NCI-H446 treated with DMSO at 0.1 percent for 48 hours (cell line): ENCODE results near the gene CD81.

ENCODE experiments used
- DNase-seq: peaks from one replicate; lab custom pipeline; 2025; lab: John Stamatoyannopoulos, UW

CD81 gene

DNA sequence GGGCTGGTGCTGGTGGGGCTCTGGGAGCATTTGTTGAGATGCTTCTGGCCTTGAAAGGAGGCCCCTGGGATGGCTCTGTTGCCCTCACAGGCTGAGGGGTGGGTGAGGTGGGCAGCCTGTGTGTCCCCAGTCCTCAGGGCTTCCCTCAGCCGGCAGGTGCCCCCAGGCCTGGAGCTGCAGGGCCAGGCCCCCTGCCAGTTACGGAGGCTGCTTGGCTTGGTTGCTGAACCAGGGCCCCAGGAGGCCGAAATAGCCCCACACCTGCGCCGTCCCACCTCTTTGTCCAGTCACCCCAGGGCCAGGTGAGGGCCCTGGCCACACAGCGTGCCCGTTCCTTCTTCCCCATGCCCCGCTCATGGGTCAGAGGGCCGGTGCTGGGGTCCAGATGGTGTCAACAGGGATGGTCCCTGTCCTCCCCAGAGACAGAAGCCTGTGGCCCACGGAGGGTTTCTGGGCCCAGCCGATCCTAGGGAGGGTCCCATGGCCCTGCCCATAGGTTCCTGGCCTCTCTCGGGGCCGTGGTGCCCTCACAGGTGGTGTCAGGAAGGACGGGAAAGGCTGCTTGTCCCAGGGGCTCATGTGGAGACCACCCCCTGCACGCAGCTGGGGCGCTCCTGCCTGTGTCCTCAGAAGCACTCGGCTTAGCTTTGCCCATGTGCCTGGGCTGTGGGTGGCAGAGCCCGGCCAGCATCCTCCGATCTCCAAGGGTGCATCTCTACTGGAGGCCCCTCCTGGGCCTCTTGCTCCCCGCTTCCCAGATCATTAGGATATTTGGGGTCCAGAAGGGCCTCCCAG lies 14.3 kb downstream of the CD81 start:
- DNase-seq, result no peak

DNA sequence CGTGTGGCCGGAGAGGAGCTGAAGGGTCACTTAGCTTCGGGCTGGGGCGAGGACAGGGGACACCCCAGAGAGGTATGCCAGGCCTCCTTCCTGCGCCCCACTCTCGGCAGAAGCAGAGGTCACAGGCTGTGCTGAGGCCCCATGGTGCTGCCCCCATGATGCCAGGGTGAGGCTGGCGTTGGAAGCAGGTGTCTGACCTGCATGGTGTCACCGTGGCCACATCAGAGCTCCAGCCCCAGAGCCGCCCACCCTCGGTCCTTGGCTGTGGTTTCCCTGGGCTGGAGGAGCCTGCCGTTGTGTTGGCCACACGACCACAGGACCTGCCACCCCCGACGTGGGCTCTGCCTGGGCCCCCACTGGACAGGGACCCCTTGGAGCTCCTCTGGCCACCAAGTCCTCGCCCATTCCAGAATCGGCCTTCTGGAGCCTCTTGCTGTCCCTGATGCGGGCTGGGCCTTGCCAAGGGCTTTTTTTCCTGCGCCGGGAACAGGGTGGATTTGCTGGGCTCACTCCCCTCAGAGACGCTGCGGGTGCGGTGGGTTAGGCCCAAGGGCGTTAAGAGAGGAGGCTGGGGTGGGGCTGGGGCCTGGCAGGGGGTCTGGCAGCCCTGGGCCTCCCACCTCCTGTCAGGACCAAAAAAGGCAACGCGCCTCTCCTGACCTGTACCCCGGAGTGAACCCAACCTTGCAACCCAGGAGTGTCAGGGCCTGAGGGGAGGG lies 15.3 kb downstream of the CD81 start:
- DNase-seq, result no peak

DNA sequence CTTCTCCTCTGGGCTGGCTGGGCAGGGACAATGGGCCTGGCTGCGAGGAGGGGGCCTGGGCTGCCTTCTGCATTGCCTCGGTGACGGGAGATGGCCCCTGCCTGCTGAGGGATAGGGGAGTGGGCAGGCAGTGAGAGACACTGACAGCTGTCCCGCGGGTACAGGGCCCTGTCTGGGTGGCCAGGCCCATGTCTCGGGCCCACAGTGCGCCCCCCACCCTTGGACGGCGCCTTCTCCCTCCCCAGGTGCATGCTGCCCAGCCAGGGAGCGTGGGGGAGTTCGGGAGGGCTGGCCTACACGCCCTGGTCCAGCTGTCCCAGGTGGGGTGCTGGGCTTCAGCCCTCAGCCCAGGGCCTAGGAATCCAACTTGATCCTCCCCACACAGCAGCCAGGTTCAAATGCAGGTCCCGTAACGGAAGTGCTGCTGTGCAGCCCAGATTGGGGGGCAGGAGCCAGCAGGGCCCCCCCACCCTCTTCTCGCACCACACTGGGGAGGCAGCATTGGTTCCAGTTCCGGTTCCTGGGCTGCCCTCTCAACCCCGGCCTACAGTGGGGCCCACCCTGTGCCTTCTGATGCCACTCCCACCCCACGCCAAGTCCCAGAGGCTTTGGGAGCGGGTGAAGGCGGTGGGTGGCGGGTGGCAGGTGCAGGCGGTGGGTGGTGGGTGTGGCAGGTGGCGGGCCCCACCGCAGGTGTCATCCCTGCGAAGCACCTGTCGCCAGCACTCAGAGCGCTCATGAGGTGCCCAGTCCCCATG lies 16.2 kb downstream of the CD81 start:
- no peak for DNase-seq

DNA sequence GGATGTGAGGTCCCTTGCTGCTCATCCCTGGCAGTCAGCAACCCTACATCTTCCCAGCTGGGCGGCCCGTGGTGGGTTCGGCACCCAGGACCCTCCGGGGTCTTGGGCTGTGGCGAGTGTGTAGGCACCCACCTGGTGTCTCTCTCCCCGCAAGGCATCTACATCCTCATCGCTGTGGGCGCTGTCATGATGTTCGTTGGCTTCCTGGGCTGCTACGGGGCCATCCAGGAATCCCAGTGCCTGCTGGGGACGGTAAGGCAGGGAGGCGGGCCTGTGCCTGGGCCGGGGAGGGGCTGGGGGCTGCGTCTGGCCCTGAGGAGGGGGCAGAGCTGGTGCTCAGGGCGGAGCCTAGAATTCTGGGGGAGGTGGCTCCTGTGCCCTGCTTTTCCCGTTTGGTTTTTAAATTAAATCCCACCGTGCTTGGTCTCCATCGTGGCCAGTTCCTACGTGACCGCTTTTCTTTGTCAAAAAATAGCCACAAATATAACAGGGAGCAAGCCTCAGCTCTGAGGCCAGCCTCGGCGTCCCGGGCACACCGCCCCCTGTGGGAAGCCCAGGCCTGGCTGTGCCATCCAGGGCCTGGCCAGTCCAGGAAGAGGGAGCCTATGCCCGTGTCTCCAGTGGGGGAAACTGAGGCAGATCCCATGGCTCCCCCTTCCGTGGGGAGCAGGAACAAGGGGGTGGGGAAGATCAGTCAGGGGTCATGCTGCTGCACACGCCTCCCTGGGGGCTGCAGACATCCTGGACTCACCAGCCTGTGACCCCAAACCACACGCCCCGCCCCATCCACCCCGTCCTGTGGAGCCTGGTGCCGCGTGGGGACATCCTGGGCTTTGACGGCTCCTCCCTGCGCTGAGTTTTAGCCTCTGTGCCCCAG lies 17.1 kb downstream of the CD81 start:
- DNase-seq, result no peak

DNA sequence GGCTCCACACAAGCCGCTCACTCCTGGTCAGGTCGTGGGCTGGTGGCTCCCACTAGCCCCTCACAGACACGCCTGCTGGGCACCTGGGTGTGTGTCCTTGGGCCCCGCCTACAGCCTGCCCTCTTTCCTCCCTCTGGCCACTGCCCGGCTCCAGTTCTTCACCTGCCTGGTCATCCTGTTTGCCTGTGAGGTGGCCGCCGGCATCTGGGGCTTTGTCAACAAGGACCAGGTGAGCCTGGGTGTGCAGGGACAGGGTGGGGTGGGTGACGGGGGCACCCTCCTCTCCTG lies 17.7 kb downstream of the CD81 start:
- DNase-seq, result no peak

DNA sequence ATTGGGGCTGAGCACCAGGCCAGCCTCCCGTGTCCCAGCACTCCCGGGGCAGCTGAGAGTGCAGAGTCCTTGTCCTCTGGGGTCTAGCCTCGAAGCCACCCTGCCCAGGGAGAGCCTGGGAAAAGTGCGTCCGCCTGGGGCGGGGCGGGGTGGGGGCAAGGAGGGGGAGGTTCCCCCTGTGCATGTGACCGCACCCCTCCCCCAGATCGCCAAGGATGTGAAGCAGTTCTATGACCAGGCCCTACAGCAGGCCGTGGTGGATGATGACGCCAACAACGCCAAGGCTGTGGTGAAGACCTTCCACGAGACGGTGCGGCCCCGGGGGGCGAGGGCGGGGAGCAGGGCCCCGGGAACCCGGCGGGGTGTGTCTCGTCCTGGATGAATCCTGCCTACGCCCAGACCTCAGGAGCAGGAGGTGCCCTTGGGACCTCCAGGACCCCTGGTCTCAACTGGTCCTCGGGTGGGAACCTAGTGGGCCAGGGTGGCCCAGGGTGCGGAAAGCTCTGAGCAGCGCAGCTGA lies 18.2 kb downstream of the CD81 start:
- DNase-seq, result no peak

DNA sequence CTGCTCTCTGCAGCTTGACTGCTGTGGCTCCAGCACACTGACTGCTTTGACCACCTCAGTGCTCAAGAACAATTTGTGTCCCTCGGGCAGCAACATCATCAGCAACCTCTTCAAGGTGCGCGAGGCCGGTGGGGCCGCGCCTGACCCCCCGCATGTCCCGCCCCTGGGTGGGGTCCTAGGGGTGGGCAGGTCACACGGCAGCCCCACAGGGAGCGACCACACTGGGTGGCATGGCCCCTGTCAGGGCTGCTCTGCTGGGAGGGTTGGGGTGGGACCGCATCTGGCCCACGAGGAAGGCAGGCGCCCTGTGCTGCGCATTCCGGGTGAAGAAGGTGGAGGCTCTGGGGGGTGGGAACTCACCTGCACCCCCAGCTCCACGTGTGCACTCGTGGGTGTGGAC lies 18.7 kb downstream of the CD81 start:
- DNase-seq, result no peak

DNA sequence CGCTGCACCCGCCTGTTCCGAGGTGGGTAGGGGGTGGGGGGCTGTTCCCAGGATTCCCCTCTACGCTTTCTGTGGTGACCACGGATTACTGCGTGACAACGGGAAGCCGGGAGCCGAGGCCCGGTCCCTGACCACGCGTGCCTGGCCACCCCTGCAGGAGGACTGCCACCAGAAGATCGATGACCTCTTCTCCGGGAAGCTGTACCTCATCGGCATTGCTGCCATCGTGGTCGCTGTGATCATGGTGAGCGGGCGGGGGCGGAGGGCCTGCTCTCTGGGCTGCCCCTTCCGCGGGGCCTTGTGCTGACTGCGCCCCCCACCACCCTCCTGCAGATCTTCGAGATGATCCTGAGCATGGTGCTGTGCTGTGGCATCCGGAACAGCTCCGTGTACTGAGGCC lies 19.4 kb downstream of the CD81 start:
- no peak for DNase-seq

DNA sequence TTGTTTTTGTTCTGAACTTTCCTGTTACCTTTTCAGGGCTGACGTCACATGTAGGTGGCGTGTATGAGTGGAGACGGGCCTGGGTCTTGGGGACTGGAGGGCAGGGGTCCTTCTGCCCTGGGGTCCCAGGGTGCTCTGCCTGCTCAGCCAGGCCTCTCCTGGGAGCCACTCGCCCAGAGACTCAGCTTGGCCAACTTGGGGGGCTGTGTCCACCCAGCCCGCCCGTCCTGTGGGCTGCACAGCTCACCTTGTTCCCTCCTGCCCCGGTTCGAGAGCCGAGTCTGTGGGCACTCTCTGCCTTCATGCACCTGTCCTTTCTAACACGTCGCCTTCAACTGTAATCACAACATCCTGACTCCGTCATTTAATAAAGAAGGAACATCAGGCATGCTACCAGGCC lies 19.9 kb downstream of the CD81 start:
- DNase-seq, result no peak

DNA sequence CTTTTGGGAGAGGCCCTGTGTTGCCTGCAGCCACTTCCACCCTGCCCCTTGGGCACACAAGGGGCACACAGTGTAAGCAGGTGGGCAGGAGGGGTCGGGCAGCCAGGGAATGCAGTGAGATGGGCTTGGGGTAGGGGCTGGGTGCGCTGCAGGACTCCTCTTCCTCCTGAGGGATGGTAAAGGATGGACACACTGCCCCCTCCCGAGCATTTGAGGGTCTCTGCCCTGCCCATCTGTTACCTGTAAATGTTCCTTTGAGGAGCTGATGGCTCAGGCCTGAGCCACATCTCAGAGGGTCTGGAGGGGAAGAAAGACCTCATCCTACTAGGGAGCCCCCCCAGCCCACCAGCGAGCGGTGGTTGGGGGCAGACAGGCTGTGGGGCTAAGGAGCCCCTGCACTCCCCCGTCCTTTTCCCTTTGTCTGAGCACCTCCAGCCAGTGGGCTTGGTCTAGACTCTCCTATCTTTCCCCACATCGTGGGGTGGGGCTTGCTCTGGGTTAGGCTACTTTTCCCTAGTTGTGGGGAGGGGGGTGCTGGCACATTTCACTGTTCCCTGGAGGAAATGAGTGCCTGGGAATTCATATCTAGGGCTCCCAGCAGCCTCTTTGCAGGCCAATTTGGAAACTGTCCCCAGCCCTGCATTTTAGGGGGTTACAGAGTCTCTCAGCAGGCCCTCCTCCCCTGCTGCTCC lies 21.7 kb downstream of the CD81 start:
- DNase-seq, result no peak

DNA sequence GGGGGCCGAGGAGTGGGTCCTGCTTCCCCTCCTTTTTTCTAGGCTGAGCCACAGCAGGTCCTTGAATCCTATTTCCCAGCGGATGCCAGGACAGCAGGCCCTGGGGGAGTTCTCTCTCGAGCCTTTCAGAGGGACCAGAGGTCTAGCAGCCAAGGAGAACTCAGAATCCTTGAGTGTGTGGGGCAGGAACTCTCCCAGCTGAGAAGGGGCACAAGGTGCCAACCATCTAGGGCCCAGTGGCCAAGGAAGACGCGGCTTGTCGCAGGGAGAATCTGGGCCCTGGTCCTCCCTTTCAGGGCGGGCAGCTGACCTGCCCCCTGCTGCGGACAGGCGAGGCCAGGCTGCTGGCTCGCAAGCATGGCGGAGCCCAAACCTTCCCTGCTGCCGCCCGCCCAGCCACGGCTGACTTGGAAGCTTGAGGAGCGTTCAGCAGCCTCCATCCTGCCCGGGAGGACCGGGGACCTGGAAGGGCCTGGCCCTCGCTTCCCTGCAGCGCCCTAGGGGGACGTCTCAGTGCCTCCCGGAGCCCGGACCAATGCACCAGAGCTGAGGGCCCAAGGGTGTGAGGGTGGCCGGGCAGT lies 22.5 kb downstream of the CD81 start:
- DNase-seq, result no peak

DNA sequence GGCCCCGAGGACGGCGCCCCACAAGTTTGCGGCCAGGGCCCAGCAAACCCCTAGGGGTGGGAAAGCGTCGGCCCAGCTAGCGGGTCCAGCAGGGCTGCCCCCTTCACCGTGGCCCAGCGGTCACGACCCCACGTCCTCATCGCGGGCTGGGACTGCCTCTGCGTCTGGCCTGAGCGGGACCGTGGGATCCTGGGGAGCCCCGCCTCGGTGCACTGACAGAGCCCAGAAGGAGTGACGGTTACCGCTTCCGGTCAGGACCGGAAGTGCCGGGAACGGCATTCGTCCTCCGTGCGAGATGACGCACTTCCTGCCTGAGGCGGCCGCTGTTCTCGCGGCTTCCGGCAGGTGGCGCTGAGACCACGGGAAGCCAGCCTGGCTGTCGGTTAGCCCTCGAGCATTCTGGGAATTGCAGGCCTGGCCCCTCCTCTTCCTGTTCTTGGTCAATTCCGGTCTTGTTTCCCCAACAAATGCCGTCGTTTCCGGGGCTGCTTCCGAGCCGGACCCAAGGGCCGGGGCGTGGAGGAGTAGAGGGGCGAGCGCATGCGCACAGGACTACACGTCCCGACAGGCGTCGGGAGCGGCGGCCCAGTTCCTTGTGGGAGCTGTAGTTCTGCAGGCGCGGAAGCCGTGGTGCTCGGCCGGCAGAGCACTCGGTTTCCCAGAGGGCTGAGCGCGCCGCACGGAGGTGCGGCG lies 23.1 kb downstream of the CD81 start, which contains the start of gene TSSC4:
TSS of gene TSSC4 (plus strand) at position 682 of the 693 bp plus-strand sequence. CDS start 1,884 bp downstream, outside the sequence.
- DNase-seq, result peak; percentile 100

DNA sequence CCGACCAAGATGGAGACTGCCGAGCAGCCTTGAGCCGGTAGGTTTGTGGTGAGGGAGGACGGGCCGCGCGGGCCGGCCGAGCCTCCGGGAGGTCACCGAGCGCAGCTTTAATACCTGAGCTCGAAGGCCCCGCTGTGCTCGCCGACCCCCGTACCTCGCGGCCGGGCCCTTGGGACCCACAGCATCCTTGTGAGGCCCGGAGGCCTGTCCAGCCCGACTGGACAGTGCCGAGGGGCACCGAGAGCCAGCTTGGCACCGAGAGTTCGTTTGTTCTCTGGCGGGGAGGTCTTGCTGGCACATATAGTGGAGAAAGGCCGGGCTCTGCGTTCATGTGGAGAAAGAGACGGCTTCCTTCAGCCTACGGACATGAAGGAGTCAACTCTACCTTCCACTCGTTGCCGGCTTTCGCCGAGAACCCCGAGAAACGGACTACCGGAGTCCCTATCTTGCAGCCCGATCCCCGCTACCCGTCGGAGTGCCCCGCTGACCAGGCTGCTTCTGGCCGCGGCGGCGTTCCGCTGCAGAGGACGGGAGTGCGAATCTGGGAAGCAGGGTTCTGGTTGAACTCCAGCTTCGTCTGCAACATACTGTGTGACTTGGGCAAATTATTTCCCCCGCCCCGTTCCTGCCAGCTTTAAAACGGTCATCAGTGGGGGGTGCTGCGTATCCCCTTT lies 23.8 kb downstream of the CD81 start:
- no peak for DNase-seq

DNA sequence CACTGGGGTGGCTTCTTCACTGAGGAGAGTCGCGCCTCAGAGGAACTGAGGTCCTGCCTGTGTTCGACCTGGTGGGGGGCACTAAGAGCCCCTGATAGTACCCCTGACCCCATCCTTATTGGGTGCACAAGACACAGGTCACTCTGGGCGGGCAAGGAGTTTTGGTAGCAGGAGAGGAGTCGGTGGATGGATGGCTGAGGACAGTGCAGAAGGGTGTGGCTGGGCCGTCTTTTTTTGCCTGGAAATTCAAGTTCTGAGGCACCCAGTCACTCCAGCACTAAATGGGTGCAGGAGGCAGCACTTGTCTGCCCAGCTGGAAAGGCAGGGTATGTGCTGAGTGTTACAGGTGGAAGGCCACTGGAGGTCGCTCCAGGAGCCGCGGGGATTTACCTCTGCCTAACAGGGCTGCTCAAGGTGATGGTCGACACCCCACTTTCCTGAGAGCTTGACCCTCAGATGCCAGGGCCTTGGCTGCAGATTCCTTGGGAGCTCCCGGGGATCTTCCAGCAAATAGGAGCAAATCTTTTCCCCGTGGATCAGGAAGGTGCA lies 24.4 kb downstream of the CD81 start:
- no peak for DNase-seq

DNA sequence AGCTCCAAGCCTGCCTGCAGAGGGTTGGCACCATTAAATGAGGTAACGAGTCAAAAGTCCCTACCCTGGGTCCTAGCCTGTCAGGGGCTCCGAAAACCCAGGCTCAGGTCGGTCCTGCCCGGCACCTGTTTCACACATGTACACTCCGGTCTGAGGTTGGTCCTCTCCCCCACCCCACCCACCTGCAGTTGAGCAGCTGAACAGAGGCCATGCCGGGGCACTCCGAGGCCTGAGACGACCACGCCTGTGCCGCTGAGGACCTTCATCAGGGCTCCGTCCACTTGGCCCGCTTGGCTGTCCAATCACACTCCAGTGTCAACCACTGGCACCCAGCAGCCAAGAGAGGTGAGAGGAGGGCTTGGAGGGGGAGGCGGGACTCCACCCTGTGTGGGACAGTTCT lies 25.0 kb downstream of the CD81 start:
- no peak for DNase-seq

DNA sequence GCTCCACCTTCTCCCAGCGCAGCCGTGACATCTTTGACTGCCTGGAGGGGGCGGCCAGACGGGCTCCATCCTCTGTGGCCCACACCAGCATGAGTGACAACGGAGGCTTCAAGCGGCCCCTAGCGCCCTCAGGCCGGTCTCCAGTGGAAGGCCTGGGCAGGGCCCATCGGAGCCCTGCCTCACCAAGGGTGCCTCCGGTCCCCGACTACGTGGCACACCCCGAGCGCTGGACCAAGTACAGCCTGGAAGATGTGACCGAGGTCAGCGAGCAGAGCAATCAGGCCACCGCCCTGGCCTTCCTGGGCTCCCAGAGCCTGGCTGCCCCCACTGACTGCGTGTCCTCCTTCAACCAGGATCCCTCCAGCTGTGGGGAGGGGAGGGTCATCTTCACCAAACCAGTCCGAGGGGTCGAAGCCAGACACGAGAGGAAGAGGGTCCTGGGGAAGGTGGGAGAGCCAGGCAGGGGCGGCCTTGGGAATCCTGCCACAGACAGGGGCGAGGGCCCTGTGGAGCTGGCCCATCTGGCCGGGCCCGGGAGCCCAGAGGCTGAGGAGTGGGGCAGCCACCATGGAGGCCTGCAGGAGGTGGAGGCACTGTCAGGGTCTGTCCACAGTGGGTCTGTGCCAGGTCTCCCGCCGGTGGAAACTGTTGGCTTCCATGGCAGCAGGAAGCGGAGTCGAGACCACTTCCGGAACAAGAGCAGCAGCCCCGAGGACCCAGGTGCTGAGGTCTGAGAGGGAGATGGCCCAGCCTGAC lies 26.0 kb downstream of the CD81 start:
- DNase-seq, result no peak

DNA sequence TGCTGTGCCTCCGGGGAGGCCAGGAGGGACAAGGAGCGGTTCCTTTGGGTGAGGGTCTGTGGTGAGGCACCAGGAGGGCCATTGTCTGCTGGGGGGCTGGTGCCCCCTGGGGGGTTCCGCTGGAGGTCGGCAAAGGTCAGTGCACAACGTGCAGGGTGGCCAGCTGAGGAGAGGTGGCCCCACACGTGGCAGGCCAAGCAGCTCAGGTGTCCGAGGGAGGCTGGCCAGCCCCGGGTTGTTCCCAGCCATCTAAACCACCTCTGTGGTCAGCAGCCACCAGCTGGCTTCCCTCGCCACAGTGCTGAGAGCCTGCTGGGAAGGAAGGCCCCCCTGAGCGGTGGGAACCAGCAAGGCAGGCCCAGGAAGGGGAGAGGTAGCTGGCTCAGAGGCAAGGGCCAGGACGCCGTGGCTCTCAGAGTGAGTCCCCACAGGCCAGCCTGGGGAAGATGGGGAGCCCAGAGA lies 27.7 kb downstream of the CD81 start:
- DNase-seq, result no peak

DNA sequence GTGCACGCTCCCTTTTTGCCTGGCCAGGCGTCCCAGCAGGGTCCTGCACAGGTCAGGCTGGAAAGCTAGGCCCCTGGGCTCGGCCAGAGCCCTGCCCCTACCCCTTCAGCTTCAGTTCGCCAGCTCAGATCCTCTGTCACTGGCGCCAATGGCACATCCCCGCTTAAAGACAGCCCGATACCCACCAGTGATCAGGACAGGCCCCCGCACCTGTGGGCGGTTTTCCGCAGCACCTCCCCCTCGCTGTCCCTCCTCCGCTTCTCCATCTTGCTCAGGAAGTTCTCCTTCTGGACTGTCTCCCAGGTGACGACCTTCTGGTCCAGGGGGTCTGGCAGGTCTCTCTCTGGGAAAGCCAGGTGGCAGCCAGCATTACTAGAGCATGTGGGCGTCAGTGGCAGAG lies 29.3 kb downstream of the CD81 start:
- DNase-seq, result no peak
